ENCODE data around the gene POLG.

POLG gene

DNA sequence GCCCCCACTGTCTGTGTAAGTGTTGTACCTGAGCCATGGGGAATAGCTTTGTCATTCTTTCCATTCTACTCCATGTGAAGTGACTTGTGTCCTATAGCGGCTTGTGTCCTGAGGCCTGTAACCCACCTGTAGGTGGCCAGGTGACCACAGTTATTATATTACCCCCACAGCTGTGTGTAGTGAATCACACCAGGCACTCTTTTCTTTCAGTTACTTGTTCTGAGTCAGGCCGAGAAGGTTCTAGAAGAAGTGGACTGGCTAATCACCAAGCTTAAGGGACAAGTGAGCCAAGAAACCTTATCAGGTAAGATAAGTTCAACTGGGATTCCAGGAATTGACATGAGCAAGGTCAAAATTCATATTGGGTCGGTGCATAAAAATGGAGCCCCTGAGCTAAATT is 29.2 kb downstream of the POLG start:
- TF ChIP-seq, protein P1, sequence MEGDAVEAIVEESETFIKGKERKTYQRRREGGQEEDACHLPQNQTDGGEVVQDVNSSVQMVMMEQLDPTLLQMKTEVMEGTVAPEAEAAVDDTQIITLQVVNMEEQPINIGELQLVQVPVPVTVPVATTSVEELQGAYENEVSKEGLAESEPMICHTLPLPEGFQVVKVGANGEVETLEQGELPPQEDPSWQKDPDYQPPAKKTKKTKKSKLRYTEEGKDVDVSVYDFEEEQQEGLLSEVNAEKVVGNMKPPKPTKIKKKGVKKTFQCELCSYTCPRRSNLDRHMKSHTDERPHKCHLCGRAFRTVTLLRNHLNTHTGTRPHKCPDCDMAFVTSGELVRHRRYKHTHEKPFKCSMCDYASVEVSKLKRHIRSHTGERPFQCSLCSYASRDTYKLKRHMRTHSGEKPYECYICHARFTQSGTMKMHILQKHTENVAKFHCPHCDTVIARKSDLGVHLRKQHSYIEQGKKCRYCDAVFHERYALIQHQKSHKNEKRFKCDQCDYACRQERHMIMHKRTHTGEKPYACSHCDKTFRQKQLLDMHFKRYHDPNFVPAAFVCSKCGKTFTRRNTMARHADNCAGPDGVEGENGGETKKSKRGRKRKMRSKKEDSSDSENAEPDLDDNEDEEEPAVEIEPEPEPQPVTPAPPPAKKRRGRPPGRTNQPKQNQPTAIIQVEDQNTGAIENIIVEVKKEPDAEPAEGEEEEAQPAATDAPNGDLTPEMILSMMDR (IDR thresholded peaks at IDR 0.05; ENCODE audit: control insufficient read depth, extremely low read depth, insufficient read depth) = no peak
- no peak for DNase-seq (ENCODE audit: low read depth)
- H3K4me3 ChIP-seq (ENCODE audit: low read depth, low read length) = no peak overlapping the region

- H3K4me3 ChIP-seq (ENCODE audit: low read depth, low read length) = no peak overlapping the region
- TF ChIP-seq, protein P1 (IDR thresholded peaks at IDR 0.05; ENCODE audit: control insufficient read depth, extremely low read depth, insufficient read depth) = no peak
- no peak for DNase-seq (ENCODE audit: low read depth)
These were observed 30.6 kb downstream of the POLG start for GRCh38 chr15:89303986-89304385.

- TF ChIP-seq, protein P1 (IDR thresholded peaks at IDR 0.05; ENCODE audit: control insufficient read depth, extremely low read depth, insufficient read depth) = no peak
- no peak overlapping the region for H3K4me3 ChIP-seq (ENCODE audit: low read depth, low read length)
- DNase-seq (ENCODE audit: low read depth) = no peak
These were observed 33.1 kb downstream of the POLG start for GRCh38 chr15:89301304-89302089.

GRCh38 chr15:89299896-89300295 is 34.7 kb downstream of the POLG start:
- TF ChIP-seq, protein P1 (IDR thresholded peaks at IDR 0.05; ENCODE audit: control insufficient read depth, extremely low read depth, insufficient read depth) = peak; percentile 62
- H3K4me3 ChIP-seq (ENCODE audit: low read depth, low read length) = no peak overlapping the region
- peak; percentile 14 for DNase-seq (ENCODE audit: low read depth)

DNA sequence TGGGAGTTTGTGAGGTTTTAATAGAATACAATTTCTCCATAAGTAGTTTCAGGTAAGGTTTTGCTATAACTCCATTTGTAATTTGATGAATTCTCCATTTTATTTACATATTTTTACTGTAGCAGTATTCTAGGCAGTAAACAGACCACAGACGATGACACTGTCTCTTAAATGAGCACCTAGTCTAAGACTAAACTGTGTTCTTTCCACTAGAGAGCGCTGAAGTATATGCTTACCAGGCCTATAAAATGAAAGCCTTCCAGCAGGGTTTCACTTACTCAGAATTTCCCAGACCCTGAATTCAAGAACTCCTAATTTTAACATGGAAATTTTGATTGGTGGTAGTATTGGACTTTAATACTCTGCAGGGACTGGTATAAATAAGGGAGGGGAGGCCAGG is 41.6 kb downstream of the POLG start:
- no peak overlapping the region for H3K4me3 ChIP-seq (ENCODE audit: low read depth, low read length)
- no peak for DNase-seq (ENCODE audit: low read depth)
- TF ChIP-seq, protein P1 (IDR thresholded peaks at IDR 0.05; ENCODE audit: control insufficient read depth, extremely low read depth, insufficient read depth) = no peak

- no peak for DNase-seq (ENCODE audit: low read depth)
- H3K4me3 ChIP-seq (ENCODE audit: low read depth, low read length) = no peak overlapping the region
- TF ChIP-seq, protein P1 (IDR thresholded peaks at IDR 0.05; ENCODE audit: control insufficient read depth, extremely low read depth, insufficient read depth) = no peak
These were observed 42.6 kb downstream of the POLG start for GRCh38 chr15:89291934-89292438.

DNA sequence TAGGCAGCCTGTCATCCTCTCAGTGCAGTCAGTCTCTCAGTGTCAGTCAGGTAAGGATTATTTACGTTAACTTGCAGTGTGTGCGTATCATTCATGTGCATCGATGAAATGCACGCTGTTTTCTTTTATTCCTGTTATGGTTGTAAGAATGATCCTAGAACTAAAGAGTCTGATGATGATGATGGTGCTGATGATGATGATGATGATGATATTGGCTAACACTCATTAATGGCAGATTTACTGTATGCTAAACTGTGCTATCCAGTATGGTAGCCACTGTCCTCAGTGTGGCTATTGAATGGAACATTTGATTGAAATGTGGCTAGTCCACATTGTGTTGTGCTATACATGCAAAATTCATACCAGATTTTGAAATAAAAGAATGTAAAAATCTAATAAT is 51.4 kb downstream of the POLG start:
- TF ChIP-seq, protein P1 (IDR thresholded peaks at IDR 0.05; ENCODE audit: control insufficient read depth, extremely low read depth, insufficient read depth) = no peak
- H3K4me3 ChIP-seq (ENCODE audit: low read depth, low read length) = no peak overlapping the region
- DNase-seq (ENCODE audit: low read depth) = no peak

Data from LNCaP clone FGC (cell line).